Measurements from ENCODE around the gene OTUD1.

DNA sequence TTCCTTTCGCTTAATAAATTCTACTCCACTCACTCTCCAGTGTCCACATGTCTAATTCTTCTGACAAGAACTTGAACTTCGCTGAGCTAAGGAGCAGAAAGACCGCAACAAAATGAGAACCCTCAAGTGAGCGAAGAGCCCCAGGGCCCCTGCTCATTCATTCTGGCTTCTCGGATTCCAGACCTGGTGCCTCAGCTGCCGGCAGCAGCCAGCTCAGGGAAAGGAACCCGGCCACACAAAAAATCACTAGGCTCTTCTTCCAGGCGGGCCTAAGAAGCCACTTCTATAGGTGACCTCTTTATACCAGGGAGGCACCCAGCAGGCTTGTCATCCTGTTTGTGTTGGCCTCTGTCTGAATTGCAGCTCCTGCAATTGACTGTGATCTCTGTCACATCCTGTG is 33.3 kb downstream of the OTUD1 start:
- TF ChIP-seq, protein P1, sequence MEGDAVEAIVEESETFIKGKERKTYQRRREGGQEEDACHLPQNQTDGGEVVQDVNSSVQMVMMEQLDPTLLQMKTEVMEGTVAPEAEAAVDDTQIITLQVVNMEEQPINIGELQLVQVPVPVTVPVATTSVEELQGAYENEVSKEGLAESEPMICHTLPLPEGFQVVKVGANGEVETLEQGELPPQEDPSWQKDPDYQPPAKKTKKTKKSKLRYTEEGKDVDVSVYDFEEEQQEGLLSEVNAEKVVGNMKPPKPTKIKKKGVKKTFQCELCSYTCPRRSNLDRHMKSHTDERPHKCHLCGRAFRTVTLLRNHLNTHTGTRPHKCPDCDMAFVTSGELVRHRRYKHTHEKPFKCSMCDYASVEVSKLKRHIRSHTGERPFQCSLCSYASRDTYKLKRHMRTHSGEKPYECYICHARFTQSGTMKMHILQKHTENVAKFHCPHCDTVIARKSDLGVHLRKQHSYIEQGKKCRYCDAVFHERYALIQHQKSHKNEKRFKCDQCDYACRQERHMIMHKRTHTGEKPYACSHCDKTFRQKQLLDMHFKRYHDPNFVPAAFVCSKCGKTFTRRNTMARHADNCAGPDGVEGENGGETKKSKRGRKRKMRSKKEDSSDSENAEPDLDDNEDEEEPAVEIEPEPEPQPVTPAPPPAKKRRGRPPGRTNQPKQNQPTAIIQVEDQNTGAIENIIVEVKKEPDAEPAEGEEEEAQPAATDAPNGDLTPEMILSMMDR (IDR thresholded peaks at IDR 0.05; ENCODE audit: low read length): no peak
- no peak for TF ChIP-seq EZH2 (IDR thresholded peaks at IDR 0.05; ENCODE audit: borderline replicate concordance, low read length)

Data from OCI-LY1 (cell line).